IPS-15b (cell line): Measurements from ENCODE around the gene ARHGAP26.
"Not testable (repeated sequence)": the region's sequence is repeated elsewhere in the genome, so short reads cannot be mapped to it uniquely, and the experiment has no call there.

Source experiments
- H3K27me3 ChIP-seq: one replicate; pipeline ENCODE4 v1.6.1; 2013; ENCODE audit warnings: low read length; ENCODE audit not compliant: control insufficient read depth, insufficient read depth
- H3K36me3 ChIP-seq: one replicate; pipeline ENCODE4 v1.6.1; 2013; ENCODE audit warnings: low read length; ENCODE audit not compliant: control insufficient read depth, insufficient read depth
- H3K4me1 ChIP-seq: one replicate; pipeline ENCODE4 v1.6.1; 2013; ENCODE audit warnings: mild to moderate bottlenecking, low read length; ENCODE audit not compliant: control insufficient read depth, insufficient read depth
- H3K4me3 ChIP-seq: one replicate; pipeline ENCODE4 v1.5.1; 2013; ENCODE audit warnings: low read depth, low read length
- H3K9ac ChIP-seq: one replicate; pipeline ENCODE4 v1.6.1; 2013; ENCODE audit warnings: low read depth, mild to moderate bottlenecking, low read length
- H3K9me3 ChIP-seq: one replicate; pipeline ENCODE4 v1.6.1; 2013; ENCODE audit warnings: mild to moderate bottlenecking, low read length; ENCODE audit not compliant: control insufficient read depth, insufficient read depth

The ARHGAP26 gene

DNA sequence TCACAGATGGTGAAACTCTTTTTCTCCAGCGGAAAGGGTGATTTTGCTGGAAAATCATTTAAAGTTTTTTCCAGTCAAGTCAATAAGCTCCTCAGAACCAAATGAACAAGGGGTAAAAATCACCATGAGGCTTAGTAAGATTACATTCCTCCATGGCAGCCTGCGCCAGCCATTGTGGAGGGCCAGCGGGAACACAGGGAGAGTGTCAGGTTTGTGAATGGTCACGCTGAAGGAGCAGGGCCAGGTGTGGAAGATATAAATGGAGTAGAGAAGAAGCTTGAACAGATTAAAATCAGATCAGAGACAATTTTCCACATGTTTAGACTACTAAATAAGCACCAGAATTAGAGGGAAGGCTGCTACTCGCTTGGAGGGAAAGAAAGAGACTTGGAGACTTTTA lies 424.5 kb downstream of the ARHGAP26 start:
- Histone ChIP-seq H3K9me3 (no peaks in the 10 kb centered on the region), H3K9ac (no peak overlapping the region), H3K4me1 (no peaks in the 10 kb centered on the region), H3K27me3 (no peaks in the 10 kb centered on the region), H3K36me3 (no peaks in the 10 kb centered on the region), H3K4me3 (no peak overlapping the region)

DNA sequence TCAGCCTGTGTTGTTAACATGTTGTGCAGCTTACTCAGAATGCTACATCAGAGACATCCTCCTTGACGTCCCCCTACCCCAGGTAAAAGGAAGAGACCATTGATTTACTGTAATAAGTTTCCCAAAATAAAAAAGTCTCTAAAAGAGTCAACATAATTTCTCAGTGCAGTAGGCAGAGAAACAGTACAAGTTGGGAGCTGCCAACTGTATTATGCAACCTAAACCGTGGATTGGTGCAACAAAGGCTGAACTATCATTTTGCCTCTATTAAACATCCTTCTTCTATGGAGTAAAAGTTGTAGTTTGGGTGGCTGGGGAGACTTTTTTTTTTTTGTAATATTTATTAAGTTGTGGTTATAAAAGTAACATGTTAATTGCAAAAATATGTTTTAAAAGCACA lies 425.3 kb downstream of the ARHGAP26 start:
- Histone ChIP-seq H3K36me3 (no peaks in the 10 kb centered on the region), H3K9me3 (no peaks in the 10 kb centered on the region), H3K4me3 (no peak overlapping the region), H3K9ac (no peak overlapping the region), H3K27me3 (no peaks in the 10 kb centered on the region), H3K4me1 (no peaks in the 10 kb centered on the region)

DNA sequence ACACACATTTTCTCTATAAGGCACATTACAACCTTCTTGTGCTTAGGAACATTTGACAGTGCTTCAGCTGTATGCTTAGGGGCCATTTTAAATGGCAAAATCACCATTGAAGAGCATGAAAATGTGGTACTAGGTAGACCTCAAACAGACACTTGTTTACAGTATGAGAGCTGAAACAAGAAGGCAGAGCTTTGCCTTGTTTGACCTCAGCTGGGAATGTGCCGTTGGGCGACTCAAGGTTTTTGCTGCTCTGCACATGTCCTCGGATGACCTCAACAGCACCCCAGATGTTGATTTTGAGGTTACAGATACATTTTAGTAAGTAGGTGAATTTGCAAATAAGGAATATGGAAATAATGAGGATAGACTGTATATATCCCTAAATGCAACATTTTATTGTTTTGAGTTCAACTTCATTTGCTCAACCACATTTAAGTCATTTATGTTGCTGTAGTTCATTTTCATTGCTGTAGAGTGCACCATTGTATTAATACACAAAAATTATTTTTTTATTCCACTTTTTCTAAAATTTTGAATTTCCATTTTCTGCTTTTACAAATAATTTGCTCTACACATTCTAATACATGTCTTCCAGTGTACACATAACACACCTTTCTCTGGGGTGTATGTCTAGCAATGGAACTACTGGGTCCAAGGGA lies 426.6 kb downstream of the ARHGAP26 start:
- no peaks in the 10 kb centered on the region for H3K9me3 ChIP-seq
- H3K36me3 ChIP-seq: no peaks in the 10 kb centered on the region
- H3K9ac ChIP-seq: no peak overlapping the region
- no peak overlapping the region for H3K4me3 ChIP-seq
- no peaks in the 10 kb centered on the region for H3K4me1 ChIP-seq
- H3K27me3 ChIP-seq: no peaks in the 10 kb centered on the region

DNA sequence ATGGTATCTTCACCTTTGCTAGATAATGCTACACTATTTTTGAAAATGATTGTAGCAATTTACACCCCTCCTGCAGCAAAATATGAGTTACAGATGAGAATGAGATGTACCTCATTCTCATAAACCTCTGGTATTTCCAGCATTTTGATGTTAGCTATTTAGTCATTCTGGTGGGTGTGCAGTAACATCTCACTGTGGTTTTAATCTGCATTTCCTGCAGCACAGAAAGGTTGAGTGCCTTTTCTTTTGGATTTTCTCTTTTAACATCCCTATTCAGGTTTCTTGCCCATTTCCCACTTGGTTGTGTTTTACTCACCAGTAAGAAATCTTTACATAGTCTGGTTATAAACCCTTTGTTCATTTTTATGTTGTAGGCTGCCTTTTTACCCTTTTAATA lies 427.1 kb downstream of the ARHGAP26 start:
- Histone ChIP-seq H3K27me3 (no peaks in the 10 kb centered on the region), H3K4me3 (no peak overlapping the region), H3K36me3 (no peaks in the 10 kb centered on the region), H3K9me3 (no peaks in the 10 kb centered on the region), H3K4me1 (no peaks in the 10 kb centered on the region), H3K9ac (no peak overlapping the region)

DNA sequence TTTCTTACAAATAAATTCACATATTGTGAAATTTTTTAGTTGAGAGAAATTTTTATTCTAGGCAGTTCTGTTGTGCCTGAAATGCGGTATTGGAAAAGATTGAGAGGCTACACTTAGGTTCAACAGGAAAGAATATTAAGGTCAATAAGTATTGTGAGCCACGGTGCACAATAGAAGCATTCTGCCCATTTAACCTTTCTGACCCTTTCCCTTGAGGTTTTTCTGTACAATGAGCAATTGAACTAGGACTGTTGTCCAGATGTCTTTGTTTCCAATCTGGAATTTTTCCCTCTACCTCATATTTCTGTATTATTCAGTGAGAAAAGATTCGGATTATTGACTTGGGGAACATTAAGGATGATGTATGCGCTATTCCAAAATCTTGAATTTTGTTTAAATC lies 428.2 kb downstream of the ARHGAP26 start:
- Histone ChIP-seq H3K4me1 (no peaks in the 10 kb centered on the region), H3K27me3 (no peaks in the 10 kb centered on the region), H3K4me3 (no peak overlapping the region), H3K9me3 (no peaks in the 10 kb centered on the region), H3K36me3 (no peaks in the 10 kb centered on the region), H3K9ac (no peak overlapping the region)

DNA sequence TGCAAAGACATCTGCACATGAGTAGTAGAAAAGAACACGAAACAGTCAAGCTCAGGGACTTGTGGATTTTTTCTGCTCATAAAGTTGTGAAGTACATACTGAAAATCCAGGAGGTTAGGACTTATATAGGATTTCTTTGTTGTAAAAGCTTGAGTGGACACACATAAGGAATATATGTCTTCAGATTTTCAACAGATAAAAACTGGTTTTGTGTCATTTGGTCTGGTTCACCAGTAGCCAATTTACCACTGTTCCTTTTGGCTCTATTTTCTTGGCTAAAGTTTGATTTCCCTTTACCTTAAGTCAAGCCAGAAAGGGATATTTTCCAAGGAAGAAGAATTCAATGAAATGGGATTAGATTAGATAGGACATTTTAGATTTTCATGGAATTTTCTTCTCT lies 429.0 kb downstream of the ARHGAP26 start:
- no peak overlapping the region for H3K4me3 ChIP-seq
- no peaks in the 10 kb centered on the region for H3K9me3 ChIP-seq
- no peak overlapping the region for H3K9ac ChIP-seq
- no peaks in the 10 kb centered on the region for H3K27me3 ChIP-seq
- no peaks in the 10 kb centered on the region for H3K36me3 ChIP-seq
- no peaks in the 10 kb centered on the region for H3K4me1 ChIP-seq

DNA sequence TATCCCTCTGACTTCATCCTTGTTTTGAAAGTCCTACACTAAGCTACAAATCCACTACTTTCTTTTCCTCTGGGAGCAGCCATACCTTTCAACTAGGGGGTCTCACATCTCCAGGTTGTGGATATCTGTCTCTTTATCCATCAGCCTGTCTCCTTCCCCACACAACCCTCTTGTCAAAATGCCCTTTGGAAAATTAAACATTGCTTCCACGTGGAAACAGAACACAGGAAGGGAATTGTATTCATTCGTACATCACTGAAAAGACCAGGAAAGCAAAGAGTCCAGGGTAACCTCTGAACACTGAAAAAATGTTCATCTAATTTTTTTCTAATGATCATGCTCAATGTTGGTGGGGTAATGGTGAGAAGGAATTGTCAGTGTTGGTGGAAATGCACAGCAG lies 429.7 kb downstream of the ARHGAP26 start:
- Histone ChIP-seq H3K27me3 (no peaks in the 10 kb centered on the region), H3K9ac (no peak overlapping the region), H3K4me3 (no peak overlapping the region), H3K36me3 (no peaks in the 10 kb centered on the region), H3K9me3 (no peaks in the 10 kb centered on the region), H3K4me1 (no peaks in the 10 kb centered on the region)

DNA sequence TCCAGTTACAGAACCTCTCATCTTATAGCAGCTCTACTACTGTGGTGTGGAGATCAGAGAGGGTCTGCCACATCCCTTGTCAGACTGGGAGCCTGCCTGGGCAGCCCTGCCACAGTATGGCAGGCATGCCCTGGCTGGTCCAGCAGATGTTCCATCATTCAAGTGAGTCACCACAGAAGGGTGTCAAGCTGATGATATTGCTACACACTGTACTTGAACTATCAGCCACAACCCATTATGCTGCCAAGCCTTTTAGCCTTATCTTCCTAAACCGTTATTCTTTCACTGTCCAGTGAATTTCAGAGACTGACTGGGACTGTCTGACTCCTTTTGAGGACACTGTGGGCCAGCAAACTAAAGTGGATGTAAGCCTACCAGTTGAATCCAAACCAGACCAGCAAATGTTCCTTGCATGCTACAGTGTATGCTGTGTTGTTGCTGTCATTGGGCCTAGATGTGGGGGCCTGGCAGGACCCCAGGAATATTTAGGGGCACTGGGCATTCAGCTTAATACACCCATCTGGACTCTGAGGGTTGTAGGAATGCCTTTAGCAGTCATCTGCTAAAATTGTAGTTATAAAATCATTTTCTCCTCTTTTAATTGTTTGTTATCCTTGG lies 430.7 kb downstream of the ARHGAP26 start:
- Histone ChIP-seq H3K9ac (no peak overlapping the region), H3K4me1 (no peaks in the 10 kb centered on the region), H3K27me3 (no peaks in the 10 kb centered on the region), H3K4me3 (no peak overlapping the region), H3K9me3 (no peaks in the 10 kb centered on the region), H3K36me3 (no peaks in the 10 kb centered on the region)

DNA sequence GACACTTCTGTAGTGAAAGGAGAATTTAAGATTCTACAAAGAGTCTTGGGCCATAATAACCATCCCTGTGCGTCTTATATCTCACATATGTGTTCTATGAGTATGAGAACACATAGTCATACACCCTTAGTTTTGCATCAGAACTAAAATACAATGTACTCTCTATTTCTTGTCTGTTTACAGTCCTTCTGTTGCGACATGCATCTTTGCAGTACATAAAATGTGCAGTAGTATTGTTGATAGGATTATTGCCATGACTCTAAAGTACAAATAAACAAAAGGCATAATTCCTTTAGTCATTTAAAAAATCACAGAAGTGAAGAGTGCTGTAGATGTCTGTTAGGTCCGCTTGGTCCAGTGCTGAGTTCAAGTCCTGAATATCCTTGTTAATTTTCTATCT lies 431.4 kb downstream of the ARHGAP26 start:
- no peaks in the 10 kb centered on the region for H3K4me1 ChIP-seq
- H3K36me3 ChIP-seq: no peaks in the 10 kb centered on the region
- H3K4me3 ChIP-seq: no peak overlapping the region
- H3K9ac ChIP-seq: no peak overlapping the region
- no peaks in the 10 kb centered on the region for H3K27me3 ChIP-seq
- no peaks in the 10 kb centered on the region for H3K9me3 ChIP-seq

DNA sequence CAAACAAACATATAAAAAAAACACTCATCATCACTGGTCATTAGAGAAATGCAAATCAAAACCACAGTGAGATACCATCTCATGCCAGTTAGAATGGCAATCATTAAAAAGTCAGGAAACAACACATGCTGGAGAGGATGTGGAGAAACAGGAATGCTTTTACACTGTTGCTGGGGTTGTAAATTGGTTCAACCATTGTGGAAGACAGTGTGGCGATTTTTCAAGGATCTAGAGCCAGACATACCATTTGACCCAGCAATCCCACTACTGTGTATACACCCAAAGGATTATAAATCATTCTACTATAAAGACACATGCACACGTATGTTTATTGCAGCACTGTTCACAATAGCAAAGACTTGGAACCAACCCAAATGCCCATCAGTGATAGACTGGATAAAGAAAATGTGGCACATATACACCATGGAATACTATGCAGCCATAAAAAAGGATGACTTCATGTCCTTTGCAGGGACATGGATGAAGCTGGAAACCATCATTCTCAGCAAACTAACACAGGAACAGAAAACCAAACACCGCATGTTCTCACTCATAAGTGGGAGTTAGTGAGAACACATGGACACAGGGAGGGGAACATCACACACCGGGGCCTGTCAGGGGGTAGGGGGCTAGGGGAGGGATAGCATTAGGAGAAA lies 433.3 kb downstream of the ARHGAP26 start:
- H3K9ac ChIP-seq, H3K27me3 ChIP-seq, H3K9me3 ChIP-seq, H3K4me3 ChIP-seq, H3K36me3 ChIP-seq, H3K4me1 ChIP-seq: not testable (repeated sequence)

DNA sequence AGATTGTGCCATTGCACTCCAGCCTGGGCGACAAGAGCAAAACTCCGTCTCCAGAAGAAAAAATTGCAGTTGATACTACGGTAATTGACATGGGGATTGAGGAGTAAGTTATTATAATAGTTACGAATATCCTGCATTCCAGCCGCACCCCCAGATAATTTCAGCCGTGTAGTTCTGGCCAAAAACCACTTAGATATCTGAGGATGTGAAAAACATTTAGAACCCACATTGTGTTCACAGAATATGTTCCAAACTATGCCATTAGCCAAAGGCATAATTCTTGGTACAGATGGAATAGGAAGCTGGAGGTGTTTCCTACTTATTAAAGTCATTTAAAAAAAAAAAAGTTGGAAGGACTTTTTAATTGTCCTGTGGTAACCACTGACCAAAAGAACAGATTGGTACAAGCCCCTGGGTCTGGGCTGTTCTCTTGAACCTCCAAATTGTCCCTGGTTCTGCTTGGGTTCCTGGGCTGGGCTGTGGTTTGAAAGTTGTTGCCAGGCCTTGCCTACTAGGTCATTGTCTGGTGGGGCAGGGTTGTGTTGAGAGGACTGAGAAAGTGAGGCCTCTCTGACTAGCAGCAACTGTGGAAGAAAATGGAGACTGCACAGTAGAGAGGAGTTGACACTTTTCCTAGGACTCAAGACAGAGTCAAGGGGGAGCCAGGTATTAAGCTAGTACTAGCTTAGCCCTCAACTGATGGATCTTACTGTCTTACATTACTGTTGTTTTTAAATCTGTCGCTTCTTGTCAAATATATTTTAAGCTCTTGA lies 434.5 kb downstream of the ARHGAP26 start:
- Histone ChIP-seq H3K4me3 (no peak overlapping the region), H3K36me3 (no peaks in the 10 kb centered on the region), H3K4me1 (no peaks in the 10 kb centered on the region), H3K9ac (no peak overlapping the region), H3K9me3 (no peaks in the 10 kb centered on the region), H3K27me3 (no peaks in the 10 kb centered on the region)
